ENCODE data around the gene CDRT15L2.
"Not testable (repeated sequence)": the region's sequence is repeated elsewhere in the genome, so short reads cannot be mapped to it uniquely, and the experiment has no call there.

The CDRT15L2 gene

DNA sequence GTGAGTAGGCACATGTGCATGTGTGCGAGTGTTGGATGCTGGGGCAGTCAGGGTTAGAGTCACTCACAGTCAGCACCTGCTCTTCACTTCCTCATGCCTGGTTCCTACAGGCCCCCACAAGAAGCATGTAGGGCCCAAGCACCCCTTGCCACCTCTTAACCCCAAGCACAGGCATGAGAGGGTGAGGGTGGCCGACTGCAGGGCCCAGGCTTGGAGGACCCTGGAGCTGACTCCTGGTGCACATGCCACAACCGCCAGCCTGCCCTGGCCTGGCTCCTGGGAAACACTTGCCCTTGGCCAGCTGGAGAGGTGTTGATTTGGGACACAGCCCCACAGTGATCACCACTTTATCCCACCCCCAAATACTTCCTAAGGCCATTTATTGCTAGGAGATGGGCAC lies 16.9 kb upstream of the CDRT15L2 start:
- no peak for DNase-seq (ENCODE audit: low read depth)
- TF ChIP-seq, protein P1, sequence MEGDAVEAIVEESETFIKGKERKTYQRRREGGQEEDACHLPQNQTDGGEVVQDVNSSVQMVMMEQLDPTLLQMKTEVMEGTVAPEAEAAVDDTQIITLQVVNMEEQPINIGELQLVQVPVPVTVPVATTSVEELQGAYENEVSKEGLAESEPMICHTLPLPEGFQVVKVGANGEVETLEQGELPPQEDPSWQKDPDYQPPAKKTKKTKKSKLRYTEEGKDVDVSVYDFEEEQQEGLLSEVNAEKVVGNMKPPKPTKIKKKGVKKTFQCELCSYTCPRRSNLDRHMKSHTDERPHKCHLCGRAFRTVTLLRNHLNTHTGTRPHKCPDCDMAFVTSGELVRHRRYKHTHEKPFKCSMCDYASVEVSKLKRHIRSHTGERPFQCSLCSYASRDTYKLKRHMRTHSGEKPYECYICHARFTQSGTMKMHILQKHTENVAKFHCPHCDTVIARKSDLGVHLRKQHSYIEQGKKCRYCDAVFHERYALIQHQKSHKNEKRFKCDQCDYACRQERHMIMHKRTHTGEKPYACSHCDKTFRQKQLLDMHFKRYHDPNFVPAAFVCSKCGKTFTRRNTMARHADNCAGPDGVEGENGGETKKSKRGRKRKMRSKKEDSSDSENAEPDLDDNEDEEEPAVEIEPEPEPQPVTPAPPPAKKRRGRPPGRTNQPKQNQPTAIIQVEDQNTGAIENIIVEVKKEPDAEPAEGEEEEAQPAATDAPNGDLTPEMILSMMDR (conservative IDR thresholded peaks at IDR 0.05; ENCODE audit: control insufficient read depth, insufficient read depth, low read depth, low read length): no peak
- no peak overlapping the region for H3K4me3 ChIP-seq (ENCODE audit: control insufficient read depth, low read depth, low read length)

DNA sequence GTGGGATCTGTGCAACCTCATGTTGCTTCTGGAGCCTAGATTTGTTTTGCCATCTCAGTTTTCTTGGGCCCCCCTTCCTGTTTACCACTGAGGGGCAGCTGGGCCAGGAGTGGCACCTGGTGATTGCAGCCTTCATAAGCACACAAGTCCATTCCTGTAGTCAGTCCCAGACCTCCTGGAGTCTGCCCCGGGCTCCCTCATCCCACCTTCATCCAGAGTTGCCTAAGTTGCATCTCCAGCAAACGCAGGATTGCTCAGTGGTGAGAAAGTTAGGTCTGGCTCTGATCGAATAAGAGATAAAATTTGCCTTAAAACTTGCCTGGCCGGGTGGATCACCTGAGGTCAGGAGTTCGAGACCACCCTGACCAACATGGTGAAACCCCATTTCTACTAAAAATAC lies 14.3 kb upstream of the CDRT15L2 start:
- DNase-seq (ENCODE audit: low read depth); H3K4me3 ChIP-seq (ENCODE audit: control insufficient read depth, low read depth, low read length): not testable (repeated sequence)

DNA sequence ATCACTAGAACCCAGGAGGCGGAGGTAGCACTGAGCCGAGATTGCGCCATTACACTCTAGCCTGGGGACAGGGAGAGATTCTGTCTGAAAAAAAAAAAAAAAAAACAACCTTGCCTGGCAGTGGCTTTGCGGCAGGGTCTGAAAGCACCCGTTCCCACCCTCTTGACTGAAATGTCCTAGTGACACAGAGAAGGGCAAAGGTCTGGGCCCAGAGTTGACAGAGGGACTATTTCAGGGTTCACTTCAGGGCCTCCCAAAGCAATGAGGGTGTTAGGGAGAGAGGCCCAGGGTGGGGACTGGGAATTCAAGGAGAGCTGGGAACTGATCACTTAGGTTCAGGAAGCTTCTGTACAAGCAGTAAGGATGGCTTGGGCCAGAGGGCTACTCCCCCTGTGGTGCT lies 13.8 kb upstream of the CDRT15L2 start:
- no peak overlapping the region for H3K4me3 ChIP-seq (ENCODE audit: control insufficient read depth, low read depth, low read length)
- TF ChIP-seq, protein P1 (conservative IDR thresholded peaks at IDR 0.05; ENCODE audit: control insufficient read depth, insufficient read depth, low read depth, low read length): no peak
- no peak for DNase-seq (ENCODE audit: low read depth)

DNA sequence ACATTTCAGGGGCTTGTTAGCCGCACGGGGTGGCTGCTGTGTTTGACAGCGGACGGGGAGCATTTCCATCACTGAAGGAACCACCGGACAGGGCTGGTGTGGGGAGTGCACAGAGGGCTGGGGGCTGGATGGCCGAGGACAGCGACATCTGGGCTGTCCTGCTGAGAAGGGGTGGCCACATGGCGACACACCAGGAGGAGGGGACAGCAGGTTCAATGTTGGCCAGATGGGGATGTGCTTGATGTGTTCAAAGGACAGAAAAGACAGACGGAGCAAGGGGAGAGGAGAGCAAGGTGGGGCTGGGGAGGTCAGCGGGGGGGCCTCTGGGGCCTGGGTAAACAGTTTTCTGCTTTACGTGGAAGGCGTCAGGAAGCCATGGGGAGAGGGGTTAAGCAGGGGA lies 12.8 kb upstream of the CDRT15L2 start:
- H3K4me3 ChIP-seq (ENCODE audit: control insufficient read depth, low read depth, low read length); DNase-seq (ENCODE audit: low read depth): not testable (repeated sequence)

DNA sequence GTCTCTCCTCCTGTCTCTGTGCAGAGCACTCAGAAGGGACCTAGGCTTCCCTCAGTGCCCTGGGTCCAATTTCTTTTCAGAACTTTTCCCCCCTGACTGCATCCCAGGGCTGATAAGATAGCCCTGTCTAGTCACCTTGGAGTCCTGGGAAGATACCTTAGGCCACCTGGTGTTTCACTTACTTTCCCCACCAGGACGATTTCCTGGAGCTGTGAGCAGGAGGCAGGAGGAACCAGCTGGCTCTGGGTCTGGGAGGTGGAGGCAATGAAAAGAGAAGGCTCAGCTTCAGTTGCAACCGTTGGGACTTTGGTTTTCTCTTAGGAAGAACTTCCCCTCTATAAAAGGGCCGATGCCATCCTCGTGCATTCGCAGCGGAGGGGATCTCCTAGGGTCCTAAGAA lies 12.1 kb upstream of the CDRT15L2 start:
- H3K4me3 ChIP-seq (ENCODE audit: control insufficient read depth, low read depth, low read length); DNase-seq (ENCODE audit: low read depth): not testable (repeated sequence)

DNA sequence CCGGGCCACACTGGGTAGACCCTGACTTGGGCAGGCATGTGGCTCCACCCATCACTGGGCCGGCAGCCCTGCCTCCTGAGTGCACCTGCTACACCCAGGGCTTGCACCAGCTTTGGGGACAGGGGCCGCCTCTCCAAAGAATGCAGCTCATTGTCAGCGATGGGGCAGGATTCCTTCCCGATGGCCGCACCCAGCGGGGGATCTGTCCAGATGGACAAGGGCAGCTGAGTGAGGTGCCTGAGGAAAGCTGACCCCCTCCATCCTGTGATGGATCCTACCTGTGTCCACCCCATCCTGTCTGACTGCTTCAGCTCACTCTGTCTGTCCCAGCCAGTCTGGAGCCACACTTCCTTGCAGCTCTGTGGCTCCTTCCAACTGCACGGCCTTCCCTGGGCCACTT lies 10.9 kb upstream of the CDRT15L2 start:
- DNase-seq (ENCODE audit: low read depth); H3K4me3 ChIP-seq (ENCODE audit: control insufficient read depth, low read depth, low read length): not testable (repeated sequence)

DNA sequence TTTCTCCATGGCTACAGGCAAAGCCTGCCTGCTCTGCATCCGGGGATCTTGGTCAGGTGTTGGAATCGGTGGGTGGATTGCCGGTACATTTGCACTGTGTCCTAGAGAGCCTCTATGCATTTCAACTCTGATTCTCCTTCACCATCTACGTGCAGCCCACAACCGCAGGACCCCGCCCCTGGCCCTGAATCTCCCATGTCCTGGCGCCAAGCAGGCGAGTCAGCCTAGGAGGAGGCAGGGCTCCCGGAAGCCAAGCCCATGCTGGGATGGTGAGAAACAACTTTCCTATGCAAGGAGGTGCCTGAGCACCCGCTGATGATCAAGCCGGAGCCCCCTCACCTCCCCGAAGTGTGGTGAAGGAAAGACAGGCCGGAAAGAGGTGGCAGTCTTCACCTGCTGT lies 7.9 kb upstream of the CDRT15L2 start:
- not testable (repeated sequence) for H3K4me3 ChIP-seq (ENCODE audit: control insufficient read depth, low read depth, low read length); DNase-seq (ENCODE audit: low read depth)

DNA sequence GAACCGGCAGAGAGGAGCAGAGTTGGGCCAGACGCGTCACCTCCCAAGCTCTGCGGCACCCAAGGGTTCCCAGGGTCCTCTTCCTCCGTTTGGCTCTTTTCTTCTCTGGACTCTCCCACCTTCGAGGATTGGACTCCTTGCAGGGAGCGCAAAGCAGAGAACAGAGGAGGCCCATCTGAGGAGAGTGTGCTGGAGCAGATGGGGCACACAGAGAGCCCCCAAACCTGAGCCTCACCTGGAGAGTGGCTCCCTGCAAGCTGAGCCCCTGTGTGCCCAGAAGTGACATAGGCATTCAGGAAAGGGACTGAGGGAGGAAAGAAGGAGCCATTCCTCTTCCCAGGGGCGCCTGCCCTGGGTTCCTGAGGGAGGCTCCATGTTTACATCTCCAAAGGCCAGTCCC lies 6.3 kb upstream of the CDRT15L2 start:
- not testable (repeated sequence) for H3K4me3 ChIP-seq (ENCODE audit: control insufficient read depth, low read depth, low read length)

DNA sequence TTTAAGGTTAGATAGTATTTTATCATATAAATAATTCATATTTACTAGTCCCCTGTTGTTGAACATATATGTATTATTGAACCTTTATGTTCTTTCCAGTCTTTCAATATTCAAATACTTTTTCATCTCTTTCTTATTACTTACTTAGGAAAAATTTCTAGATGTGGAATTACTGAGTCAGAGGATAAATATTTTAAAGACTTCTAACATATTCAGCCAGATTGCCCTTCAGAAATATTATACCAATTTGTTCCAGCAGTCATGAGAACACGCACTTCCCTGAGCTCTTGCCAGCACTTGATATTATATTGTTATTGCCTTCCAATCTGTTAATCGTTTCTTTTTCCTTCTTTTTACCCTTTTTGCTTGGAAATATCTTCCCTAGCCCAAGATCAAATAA lies 4.5 kb upstream of the CDRT15L2 start:
- DNase-seq (ENCODE audit: low read depth): peak; percentile 5
- not testable (repeated sequence) for H3K4me3 ChIP-seq (ENCODE audit: control insufficient read depth, low read depth, low read length)

More for the DNA sequence above, 6.3 kb upstream of the CDRT15L2 start:
- DNase-seq (ENCODE audit: low read depth): not testable (repeated sequence)

DNA sequence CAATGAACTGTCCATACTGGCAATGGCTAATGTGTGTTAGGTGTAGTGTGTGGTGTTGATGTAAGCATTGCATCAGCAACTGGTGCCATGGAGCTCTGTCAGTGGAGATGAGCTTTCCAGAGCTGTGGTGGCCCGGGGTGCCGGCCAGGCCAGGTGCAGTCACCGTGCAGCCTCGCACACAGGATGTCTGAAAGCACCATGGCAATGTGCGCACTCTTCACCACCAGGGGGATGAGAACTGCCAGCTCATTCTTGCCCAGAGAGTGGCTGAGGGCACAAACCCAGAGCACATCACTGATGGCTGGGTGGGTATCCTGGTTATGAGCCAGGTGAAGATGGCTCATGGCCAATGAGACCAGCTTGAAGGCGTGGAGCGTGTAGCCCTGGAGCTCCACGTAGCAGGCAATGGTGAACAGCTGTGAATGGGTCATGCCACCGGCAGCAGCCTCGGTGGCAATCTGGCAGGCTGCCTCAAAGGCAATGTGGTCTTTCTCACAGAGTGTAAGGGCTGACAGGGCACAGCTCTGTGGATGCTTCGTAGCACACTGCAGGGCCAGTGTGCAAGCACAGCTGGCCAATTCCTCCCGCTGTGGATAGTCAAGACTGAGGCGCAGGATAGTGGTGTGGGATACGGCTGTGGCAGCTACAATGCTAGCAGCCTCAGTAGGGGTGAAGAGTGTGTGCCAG lies 4.5 kb downstream of the CDRT15L2 start:
- H3K4me3 ChIP-seq (ENCODE audit: control insufficient read depth, low read depth, low read length); DNase-seq (ENCODE audit: low read depth): not testable (repeated sequence)

DNA sequence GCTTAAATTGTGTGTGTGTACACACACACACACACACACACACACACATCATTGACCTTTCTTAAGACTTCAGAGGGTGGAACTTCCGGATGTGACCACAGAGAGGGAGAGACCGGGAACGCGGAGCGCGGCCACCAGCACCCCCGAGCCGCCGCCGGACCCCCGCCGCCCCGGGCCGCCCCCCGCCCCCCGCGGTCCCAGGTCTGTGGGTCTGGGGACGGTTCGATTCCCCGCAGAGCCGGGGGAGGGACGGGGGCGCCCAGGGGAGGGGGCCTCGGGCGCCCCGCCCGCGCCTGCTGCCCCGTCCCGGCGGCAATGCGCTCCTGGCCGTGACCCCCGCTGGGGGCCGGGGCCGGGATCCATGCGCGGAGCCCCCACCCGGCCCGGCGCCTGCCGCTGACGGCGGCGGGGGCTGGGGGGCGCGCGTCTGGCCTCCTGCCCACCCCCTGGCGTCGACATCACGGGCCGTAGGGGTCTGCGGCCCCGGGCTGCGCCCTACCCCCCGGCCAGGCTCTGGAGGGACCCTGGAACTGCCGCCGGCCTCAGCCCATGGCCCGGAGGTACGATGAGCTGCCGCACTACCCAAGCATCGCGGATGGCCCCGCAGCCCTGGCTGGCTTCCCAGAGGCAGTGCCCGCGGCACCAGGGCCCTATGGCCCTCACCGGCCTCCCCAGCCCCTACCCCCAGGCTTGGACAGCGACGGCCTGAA lies 9.4 kb downstream of the CDRT15L2 start:
- not testable (repeated sequence) for H3K4me3 ChIP-seq (ENCODE audit: control insufficient read depth, low read depth, low read length)
- peak; percentile 7 for DNase-seq (ENCODE audit: low read depth)

DNA sequence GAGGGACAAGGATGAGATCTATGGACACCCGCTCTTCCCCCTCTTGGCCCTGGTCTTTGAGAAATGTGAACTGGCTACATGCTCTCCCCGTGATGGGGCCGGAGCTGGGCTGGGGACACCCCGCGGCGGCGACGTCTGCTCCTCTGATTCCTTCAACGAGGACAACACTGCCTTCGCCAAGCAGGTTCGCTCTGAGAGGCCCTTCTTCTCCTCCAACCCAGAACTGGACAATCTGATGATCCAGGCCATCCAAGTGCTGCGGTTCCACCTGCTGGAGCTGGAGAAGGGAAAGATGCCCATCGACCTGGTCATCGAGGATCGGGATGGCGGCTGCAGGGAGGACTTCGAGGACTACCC lies 9.9 kb downstream of the CDRT15L2 start:
- not testable (repeated sequence) for H3K4me3 ChIP-seq (ENCODE audit: control insufficient read depth, low read depth, low read length); DNase-seq (ENCODE audit: low read depth)

DNA sequence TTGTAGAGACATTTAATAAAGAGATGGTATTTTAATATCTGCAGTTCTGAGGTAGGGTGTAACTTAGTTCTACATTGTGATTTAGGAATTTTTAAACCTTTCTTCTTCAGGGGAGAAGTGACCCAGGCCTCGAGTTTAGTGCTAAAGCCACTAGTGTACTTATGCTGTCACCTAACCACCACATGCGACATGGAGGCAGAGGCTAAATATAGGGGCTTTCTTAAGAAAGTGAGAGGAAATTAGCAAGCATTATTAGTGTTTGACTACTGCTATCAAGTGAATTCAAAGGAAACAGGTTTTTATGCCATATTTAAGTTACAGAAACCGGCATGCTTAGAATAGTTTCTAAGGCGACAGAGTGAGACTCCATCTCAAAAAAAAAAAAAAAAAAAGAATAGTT lies 11.5 kb downstream of the CDRT15L2 start:
- DNase-seq (ENCODE audit: low read depth); H3K4me3 ChIP-seq (ENCODE audit: control insufficient read depth, low read depth, low read length): not testable (repeated sequence)

DNA sequence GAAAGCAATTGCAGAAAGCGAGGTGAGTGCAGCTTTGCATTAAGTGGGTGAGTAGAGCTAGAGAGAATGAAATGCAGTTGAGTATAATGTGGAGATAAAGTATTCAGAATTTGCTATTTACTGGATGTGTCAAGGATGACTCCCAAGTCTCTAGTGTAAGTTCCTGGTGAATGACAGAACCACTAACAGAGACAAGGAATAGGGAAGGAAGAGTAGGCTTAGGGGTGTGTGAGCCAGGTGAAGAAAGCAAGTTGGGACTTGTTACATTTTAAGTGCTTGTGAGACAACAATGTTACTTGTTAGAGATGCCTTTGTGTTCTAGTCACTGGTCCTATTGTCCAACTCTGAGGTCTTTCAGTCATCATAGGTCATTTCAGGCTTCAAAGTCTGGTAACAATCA lies 26.0 kb downstream of the CDRT15L2 start:
- not testable (repeated sequence) for DNase-seq (ENCODE audit: low read depth); H3K4me3 ChIP-seq (ENCODE audit: control insufficient read depth, low read depth, low read length)

DNA sequence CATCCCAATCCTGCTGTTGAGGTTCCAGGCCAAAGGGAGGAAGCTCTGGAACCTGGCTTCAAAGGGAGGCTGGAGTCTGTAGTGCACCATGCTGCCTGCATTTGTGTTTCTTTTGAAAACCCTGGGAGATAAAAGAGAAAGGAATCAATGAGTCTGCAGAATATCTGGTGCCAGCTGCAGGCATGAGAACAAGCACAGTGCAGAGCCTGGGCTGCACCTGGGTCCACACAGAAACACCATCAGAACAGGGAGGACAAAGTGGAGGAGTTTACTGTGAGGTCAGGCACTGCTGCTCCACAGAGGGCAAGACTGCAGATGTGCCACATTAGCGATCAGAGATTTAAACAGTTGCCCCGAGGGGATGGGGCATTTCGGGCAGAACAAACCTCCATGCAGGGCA lies 30.0 kb downstream of the CDRT15L2 start:
- not testable (repeated sequence) for H3K4me3 ChIP-seq (ENCODE audit: control insufficient read depth, low read depth, low read length); DNase-seq (ENCODE audit: low read depth)

All from fibroblast of mammary gland (primary cell).